ENCODE measurements around the gene PDE8A. TPM values are rescaled to one million over a fixed set of nuclear protein-coding genes. Genes with fewer than 3 reads are reported as not detected.

PDE8A gene
- total RNA-seq, 2 donors from 2014 or later = 40.7 to 44.2 TPM

- Mint-ChIP-seq H3K27ac (no peak overlapping the region), H3K36me3 (ENCODE audit: low read depth) (peaks cover 3% of the 10 kb centered on the region), H3K4me1 (peaks cover 63% of the 10 kb centered on the region), H3K27me3 (no peaks in the 10 kb centered on the region), H3K4me3 (no peak overlapping the region)
- ATAC-seq = no peak
- no peaks in the 10 kb centered on the region for H3K9me3 ChIP-seq (ENCODE audit: control insufficient read depth, low read length, poor library complexity, severe bottlenecking)
- DNase-seq = no peak
Measured at GRCh38 chr15:85028416-85028815, 46.8 kb downstream of the PDE8A start.

- Mint-ChIP-seq H3K4me1 (peaks cover 57% of the 10 kb centered on the region), H3K27me3 (no peaks in the 10 kb centered on the region), H3K4me3 (no peak overlapping the region), H3K27ac (peak overlapping the region; percentile 83), H3K36me3 (ENCODE audit: low read depth) (peaks cover 3% of the 10 kb centered on the region)
- H3K9me3 ChIP-seq (ENCODE audit: control insufficient read depth, low read length, poor library complexity, severe bottlenecking) = no peaks in the 10 kb centered on the region
- DNase-seq = no peak
- ATAC-seq = no peak
Measured at GRCh38 chr15:85029221-85029620, 47.6 kb downstream of the PDE8A start.

GRCh38 chr15:85030301-85030929 lies 48.8 kb downstream of the PDE8A start:
- H3K27me3 Mint-ChIP-seq = no peaks in the 10 kb centered on the region
- ATAC-seq (peak; percentile 68), DNase-seq (no peak)
- peak overlapping the region; percentile 83 for H3K27ac Mint-ChIP-seq
- H3K36me3 Mint-ChIP-seq (ENCODE audit: low read depth) = no peaks in the 10 kb centered on the region
- H3K4me3 Mint-ChIP-seq = peak overlapping the region; percentile 52
- H3K9me3 ChIP-seq (ENCODE audit: control insufficient read depth, low read length, poor library complexity, severe bottlenecking) = no peaks in the 10 kb centered on the region
- H3K4me1 Mint-ChIP-seq = peaks cover 51% of the 10 kb centered on the region

GRCh38 chr15:85031086-85031943 lies 49.7 kb downstream of the PDE8A start:
- no peaks in the 10 kb centered on the region for H3K9me3 ChIP-seq (ENCODE audit: control insufficient read depth, low read length, poor library complexity, severe bottlenecking)
- H3K27ac Mint-ChIP-seq = peak overlapping the region; percentile 83
- H3K4me1 Mint-ChIP-seq = peaks cover 51% of the 10 kb centered on the region
- peak overlapping the region; percentile 69 for H3K4me3 Mint-ChIP-seq
- ATAC-seq (peak; percentile 49), DNase-seq (no peak)
- H3K36me3 Mint-ChIP-seq (ENCODE audit: low read depth) = no peaks in the 10 kb centered on the region
- H3K27me3 Mint-ChIP-seq = no peaks in the 10 kb centered on the region

- ATAC-seq = peak; percentile 53
- Mint-ChIP-seq H3K4me1 (peaks cover 53% of the 10 kb centered on the region), H3K27ac (peak overlapping the region; percentile 83), H3K36me3 (ENCODE audit: low read depth) (no peaks in the 10 kb centered on the region), H3K27me3 (no peaks in the 10 kb centered on the region), H3K4me3 (peak overlapping the region; percentile 69)
- DNase-seq = no peak
- no peaks in the 10 kb centered on the region for H3K9me3 ChIP-seq (ENCODE audit: control insufficient read depth, low read length, poor library complexity, severe bottlenecking)
Measured at GRCh38 chr15:85031944-85032558, 50.4 kb downstream of the PDE8A start.

GRCh38 chr15:85033148-85033547 lies 51.5 kb downstream of the PDE8A start:
- H3K27me3 Mint-ChIP-seq = no peaks in the 10 kb centered on the region
- H3K4me1 Mint-ChIP-seq = peaks cover 51% of the 10 kb centered on the region
- no peaks in the 10 kb centered on the region for H3K36me3 Mint-ChIP-seq (ENCODE audit: low read depth)
- H3K27ac Mint-ChIP-seq = peak overlapping the region; percentile 67
- ATAC-seq (no peak), DNase-seq (no peak)
- H3K4me3 Mint-ChIP-seq = no peak overlapping the region
- no peaks in the 10 kb centered on the region for H3K9me3 ChIP-seq (ENCODE audit: control insufficient read depth, low read length, poor library complexity, severe bottlenecking)

- H3K27me3 Mint-ChIP-seq = no peaks in the 10 kb centered on the region
- no peak overlapping the region for H3K4me3 Mint-ChIP-seq
- peaks cover 50% of the 10 kb centered on the region for H3K4me1 Mint-ChIP-seq
- H3K36me3 Mint-ChIP-seq (ENCODE audit: low read depth) = no peaks in the 10 kb centered on the region
- DNase-seq (no peak), ATAC-seq (no peak)
- H3K27ac Mint-ChIP-seq = no peak overlapping the region
- no peaks in the 10 kb centered on the region for H3K9me3 ChIP-seq (ENCODE audit: control insufficient read depth, low read length, poor library complexity, severe bottlenecking)
Measured at GRCh38 chr15:85034276-85034675, 52.6 kb downstream of the PDE8A start.

GRCh38 chr15:85035980-85036379 lies 54.3 kb downstream of the PDE8A start:
- Mint-ChIP-seq H3K27me3 (no peaks in the 10 kb centered on the region), H3K36me3 (ENCODE audit: low read depth) (no peaks in the 10 kb centered on the region), H3K4me3 (no peak overlapping the region), H3K4me1 (peaks cover 38% of the 10 kb centered on the region), H3K27ac (no peak overlapping the region)
- no peaks in the 10 kb centered on the region for H3K9me3 ChIP-seq (ENCODE audit: control insufficient read depth, low read length, poor library complexity, severe bottlenecking)
- no peak for ATAC-seq
- no peak for DNase-seq

- Mint-ChIP-seq H3K27me3 (no peaks in the 10 kb centered on the region), H3K4me3 (no peak overlapping the region), H3K27ac (peak overlapping the region; percentile 14), H3K36me3 (ENCODE audit: low read depth) (no peaks in the 10 kb centered on the region), H3K4me1 (peaks cover 35% of the 10 kb centered on the region)
- no peak for ATAC-seq
- H3K9me3 ChIP-seq (ENCODE audit: control insufficient read depth, low read length, poor library complexity, severe bottlenecking) = no peaks in the 10 kb centered on the region
- no peak for DNase-seq
Measured at GRCh38 chr15:85036716-85037115, 55.1 kb downstream of the PDE8A start.

GRCh38 chr15:85037641-85038040 lies 56.0 kb downstream of the PDE8A start:
- Mint-ChIP-seq H3K27me3 (no peaks in the 10 kb centered on the region), H3K36me3 (ENCODE audit: low read depth) (no peaks in the 10 kb centered on the region), H3K4me1 (peaks cover 28% of the 10 kb centered on the region), H3K4me3 (no peak overlapping the region), H3K27ac (no peak overlapping the region)
- DNase-seq (no peak), ATAC-seq (no peak)
- no peaks in the 10 kb centered on the region for H3K9me3 ChIP-seq (ENCODE audit: control insufficient read depth, low read length, poor library complexity, severe bottlenecking)

- no peaks in the 10 kb centered on the region for H3K9me3 ChIP-seq (ENCODE audit: control insufficient read depth, low read length, poor library complexity, severe bottlenecking)
- no peaks in the 10 kb centered on the region for H3K27me3 Mint-ChIP-seq
- peaks cover 29% of the 10 kb centered on the region for H3K4me1 Mint-ChIP-seq
- DNase-seq (no peak), ATAC-seq (no peak)
- H3K27ac Mint-ChIP-seq = no peak overlapping the region
- no peak overlapping the region for H3K4me3 Mint-ChIP-seq
- no peaks in the 10 kb centered on the region for H3K36me3 Mint-ChIP-seq (ENCODE audit: low read depth)
Measured at GRCh38 chr15:85041230-85041629, 59.6 kb downstream of the PDE8A start.

GRCh38 chr15:85044251-85044853 lies 62.7 kb downstream of the PDE8A start:
- H3K9me3 ChIP-seq (ENCODE audit: control insufficient read depth, low read length, poor library complexity, severe bottlenecking) = no peaks in the 10 kb centered on the region
- ATAC-seq = peak; percentile 75
- H3K4me1 Mint-ChIP-seq = peaks cover 24% of the 10 kb centered on the region
- H3K4me3 Mint-ChIP-seq = no peak overlapping the region
- peak in 1 of 3 donors; percentile 24 for DNase-seq
- H3K36me3 Mint-ChIP-seq (ENCODE audit: low read depth) = no peaks in the 10 kb centered on the region
- H3K27me3 Mint-ChIP-seq = no peaks in the 10 kb centered on the region
- H3K27ac Mint-ChIP-seq = peak overlapping the region; percentile 84

- peak overlapping the region; percentile 84 for H3K27ac Mint-ChIP-seq
- no peak for DNase-seq
- ATAC-seq = no peak
- H3K36me3 Mint-ChIP-seq (ENCODE audit: low read depth) = no peaks in the 10 kb centered on the region
- peak overlapping the region; percentile 33 for H3K4me3 Mint-ChIP-seq
- H3K27me3 Mint-ChIP-seq = no peaks in the 10 kb centered on the region
- no peaks in the 10 kb centered on the region for H3K9me3 ChIP-seq (ENCODE audit: control insufficient read depth, low read length, poor library complexity, severe bottlenecking)
- H3K4me1 Mint-ChIP-seq = peaks cover 20% of the 10 kb centered on the region
Measured at GRCh38 chr15:85044894-85045293, 63.2 kb downstream of the PDE8A start.

All from T-helper 17 cell (primary cell).